Stimulated activated CD8-positive, alpha-beta memory T cell treated with anti-CD3 and anti-CD28 coated beads, Interleukin-7, amount 100 ng/mL, for 4 hours (primary cell): ENCODE measurements around the gene TMEM41A.
"Not testable (repeated sequence)": the region's sequence is repeated elsewhere in the genome, so short reads cannot be mapped to it uniquely, and the experiment has no call there.

Experiments
- DNase-seq, 2 donors: peaks; one replicate each; pipeline ENCODE4 v3.0.0-alpha.2; 2020; ENCODE audit warnings: low read depth in 2 of 2

Gene TMEM41A

GRCh38 chr3:185488465-185488864 is 10.4 kb downstream of the TMEM41A start:
- no peak for DNase-seq

GRCh38 chr3:185486394-185486793 is 12.4 kb downstream of the TMEM41A start:
- no peak for DNase-seq

GRCh38 chr3:185484296-185484695 is 14.5 kb downstream of the TMEM41A start:
- no peak for DNase-seq

- DNase-seq, result no peak
Measured at GRCh38 chr3:185479373-185479945, 19.4 kb downstream of the TMEM41A start.

- no peak for DNase-seq
Measured at GRCh38 chr3:185477316-185477715, 21.5 kb downstream of the TMEM41A start.

- not testable (repeated sequence) for DNase-seq
Measured at GRCh38 chr3:185474922-185475321, 23.9 kb downstream of the TMEM41A start.

- no peak for DNase-seq
Measured at GRCh38 chr3:185473290-185473815, 25.5 kb downstream of the TMEM41A start.

GRCh38 chr3:185470323-185470722 is 28.5 kb downstream of the TMEM41A start:
- DNase-seq, result no peak

- DNase-seq, result no peak
Measured at GRCh38 chr3:185469542-185469941, 29.3 kb downstream of the TMEM41A start.

GRCh38 chr3:185466123-185466522 is 32.7 kb downstream of the TMEM41A start:
- not testable (repeated sequence) for DNase-seq

GRCh38 chr3:185465471-185465870 is 33.4 kb downstream of the TMEM41A start:
- DNase-seq, result no peak

GRCh38 chr3:185460719-185461350 is 38.0 kb downstream of the TMEM41A start:
- DNase-seq, result no peak

- DNase-seq, result no peak
Measured at GRCh38 chr3:185460309-185460708, 38.5 kb downstream of the TMEM41A start.

- no peak for DNase-seq
Measured at GRCh38 chr3:185457376-185457775, 41.5 kb downstream of the TMEM41A start.

- DNase-seq, result not testable (repeated sequence)
Measured at GRCh38 chr3:185451432-185451831, 47.4 kb downstream of the TMEM41A start.

GRCh38 chr3:185448107-185448506 is 50.7 kb downstream of the TMEM41A start:
- DNase-seq, result no peak

GRCh38 chr3:185444329-185444728 is 54.5 kb downstream of the TMEM41A start:
- DNase-seq, result no peak

GRCh38 chr3:185442031-185442430 is 56.8 kb downstream of the TMEM41A start:
- DNase-seq, result no peak

GRCh38 chr3:185439745-185440466 is 58.9 kb downstream of the TMEM41A start:
- DNase-seq, result no peak
